Smooth muscle cell (in vitro differentiated cells): ENCODE data around the gene NTRK3. TPM values are rescaled to one million over a fixed set of nuclear protein-coding genes. Genes with fewer than 3 reads are reported as not detected.

Experiments
- DNase-seq: peaks from one replicate; lab custom pipeline; 2025; ENCODE audit not compliant: unreplicated experiment; lab: John Stamatoyannopoulos, UW
- H2AFZ ChIP-seq: fragments of 200-600 bp; sonication (generic); 2 replicates; pipeline ENCODE4 v1.6.0; 2016; ENCODE audit warnings: antibody characterized with exemption, low read depth, mild to moderate bottlenecking
- H3F3A ChIP-seq: fragments of 200-600 bp; sonication (generic); 2 replicates; pipeline ENCODE4 v1.6.0; 2017; ENCODE audit warnings: antibody characterized with exemption, low read depth
- H3K27ac ChIP-seq: fragments of 200-600 bp; sonication (generic); 2 replicates; pipeline ENCODE4 v1.5.1; 2016; ENCODE audit warnings: low read depth, mild to moderate bottlenecking
- H3K27me3 ChIP-seq: fragments of 200-600 bp; sonication (generic); 2 replicates; pipeline ENCODE4 v1.6.1; 2016; ENCODE audit warnings: low read depth, mild to moderate bottlenecking
- H3K36me3 ChIP-seq: fragments of 200-600 bp; sonication (generic); 2 replicates; pipeline ENCODE4 v1.5.1; 2016; ENCODE audit warnings: low read depth
- H3K4me1 ChIP-seq: fragments of 200-600 bp; sonication (generic); 2 replicates; pipeline ENCODE4 v1.5.1; 2016; ENCODE audit warnings: low read depth
- H3K4me2 ChIP-seq: fragments of 200-600 bp; sonication (generic); 2 replicates; pipeline ENCODE4 v1.6.0; 2016; ENCODE audit warnings: mild to moderate bottlenecking
- H3K4me3 ChIP-seq: fragments of 200-600 bp; sonication (generic); 2 replicates; pipeline ENCODE4 v1.5.1; 2016; ENCODE audit warnings: mild to moderate bottlenecking
- H3K79me2 ChIP-seq: fragments of 200-600 bp; sonication (generic); 2 replicates; pipeline ENCODE4 v1.6.0; 2016; ENCODE audit warnings: low read depth, mild to moderate bottlenecking
- H3K9ac ChIP-seq: fragments of 200-600 bp; sonication (generic); 2 replicates; pipeline ENCODE4 v1.6.0; 2016; ENCODE audit warnings: low read depth
- H3K9me3 ChIP-seq: fragments of 200-600 bp; sonication (generic); replicated peaks from 2 replicates; pipeline ENCODE4 v1.5.1; 2016; ENCODE audit warnings: low read depth
- H4K20me1 ChIP-seq: fragments of 200-600 bp; sonication (generic); 2 replicates; pipeline ENCODE4 v1.6.0; 2016; ENCODE audit warnings: low read depth
- CTCF ChIP-seq: fragments of 200-600 bp; sonication (generic); IDR thresholded peaks from 2 replicates; pipeline ENCODE4 v1.5.1; 2017; ENCODE audit warnings: borderline replicate concordance, mild to moderate bottlenecking, antibody characterized with exemption; ENCODE audit not compliant: insufficient read depth, poor library complexity, severe bottlenecking
- WGBS: methylation state at CpG from one replicate; pipeline ENCODE4 v1.1.7; 2016; ENCODE audit warnings: low lambda C conversion rate; 5-methylcytosine and 5-hydroxymethylcytosine counted together
- polyA plus RNA-seq: library from polyadenylated mRNA; unstranded; fragments of >200 nt; fragmentation: Nextera tagmentation; extraction: Ambion mirVana; gene quantifications from 2 replicates; pipeline ENCODE4 v1.2.1, GENCODE V29; 2016
- total RNA-seq: library from RNA; depleted of rRNA; stranded (reverse); fragments of >200 nt; gene quantifications from 2 replicates; pipeline ENCODE4 v1.2.3, GENCODE V29; 2014

Gene NTRK3
- total and polyA plus RNA-seq, 2 experiments from 2014 or later = 3.3 to 3.5 TPM

- H3K27ac ChIP-seq = no peak overlapping the region
- WGBS = 91% methylated on average over 4 of the region's 4 CpGs
Observed at GRCh38 chr15:88060383-88060782, 196.2 kb downstream of the NTRK3 start.

GRCh38 chr15:88057836-88058235 lies 198.7 kb downstream of the NTRK3 start:
- H3F3A ChIP-seq = no peaks in the 10 kb centered on the region
- no peak overlapping the region for H3K4me2 ChIP-seq
- H3K4me1 ChIP-seq = no peaks in the 10 kb centered on the region
- 83% methylated on average over 9 of the region's 9 CpGs for WGBS
- no peak overlapping the region for H2AFZ ChIP-seq
- no peaks in the 10 kb centered on the region for H3K36me3 ChIP-seq
- H4K20me1 ChIP-seq = no peaks in the 10 kb centered on the region
- no peaks in the 10 kb centered on the region for H3K79me2 ChIP-seq
- H3K9ac ChIP-seq = no peak overlapping the region
- no peaks in the 10 kb centered on the region for H3K9me3 ChIP-seq
- no peak for DNase-seq
- TF ChIP-seq CTCF = no peak
- no peak overlapping the region for H3K4me3 ChIP-seq
- H3K27ac ChIP-seq = no peak overlapping the region
- no peaks in the 10 kb centered on the region for H3K27me3 ChIP-seq

More at GRCh38 chr15:88060383-88060782, 196.2 kb downstream of the NTRK3 start:
- H3K4me1 ChIP-seq = no peaks in the 10 kb centered on the region
- DNase-seq = no peak
- no peaks in the 10 kb centered on the region for H3K79me2 ChIP-seq
- H4K20me1 ChIP-seq = no peaks in the 10 kb centered on the region
- H2AFZ ChIP-seq = no peak overlapping the region
- H3K36me3 ChIP-seq = no peaks in the 10 kb centered on the region
- no peak for TF ChIP-seq CTCF
- H3F3A ChIP-seq = no peaks in the 10 kb centered on the region
- H3K4me2 ChIP-seq = no peak overlapping the region
- no peaks in the 10 kb centered on the region for H3K9me3 ChIP-seq
- no peak overlapping the region for H3K4me3 ChIP-seq
- no peak overlapping the region for H3K9ac ChIP-seq
- H3K27me3 ChIP-seq = no peaks in the 10 kb centered on the region

GRCh38 chr15:88049506-88049905 lies 207.0 kb downstream of the NTRK3 start:
- Histone ChIP-seq H3K9me3 (no peaks in the 10 kb centered on the region), H3K79me2 (no peaks in the 10 kb centered on the region), H3K4me2 (no peak overlapping the region), H3K27me3 (no peaks in the 10 kb centered on the region), H3F3A (no peaks in the 10 kb centered on the region), H3K4me3 (no peak overlapping the region), H3K9ac (no peak overlapping the region), H2AFZ (no peak overlapping the region), H3K27ac (no peak overlapping the region), H3K4me1 (no peaks in the 10 kb centered on the region), H4K20me1 (no peaks in the 10 kb centered on the region), H3K36me3 (no peaks in the 10 kb centered on the region)
- WGBS = 89% methylated on average over 1 of the region's 1 CpG
- no peak for TF ChIP-seq CTCF
- DNase-seq = no peak

GRCh38 chr15:88048755-88049154 lies 207.8 kb downstream of the NTRK3 start:
- Histone ChIP-seq H3K4me2 (no peak overlapping the region), H3K9me3 (no peaks in the 10 kb centered on the region), H3K79me2 (no peaks in the 10 kb centered on the region), H3F3A (no peaks in the 10 kb centered on the region), H3K27me3 (no peaks in the 10 kb centered on the region), H3K27ac (no peak overlapping the region), H2AFZ (no peak overlapping the region), H3K36me3 (no peaks in the 10 kb centered on the region), H4K20me1 (no peaks in the 10 kb centered on the region), H3K4me1 (no peaks in the 10 kb centered on the region), H3K9ac (no peak overlapping the region), H3K4me3 (no peak overlapping the region)
- no peak for DNase-seq
- TF ChIP-seq CTCF = no peak
- 93% methylated on average over 3 of the region's 3 CpGs for WGBS
